GM12878 (cell line): ENCODE measurements around the gene LCN1.

Experiments
- POLR2A ChIP-seq: IDR thresholded peaks from 2 replicates; pipeline ENCODE4 v1.6.1; 2011; ENCODE audit warnings: low read depth, mild to moderate bottlenecking, low read length
- RAD21 ChIP-seq: IDR thresholded peaks from 2 replicates; pipeline ENCODE4 v1.6.1; 2011; ENCODE audit warnings: mild to moderate bottlenecking, low read depth, low read length, moderate library complexity; ENCODE audit not compliant: insufficient read depth
- RCOR1 ChIP-seq: conservative IDR thresholded peaks from 2 replicates; pipeline ENCODE4 v1.6.1; 2012; ENCODE audit warnings: low read depth, low read length, improper control_type of control experiment
- SP1 ChIP-seq: IDR thresholded peaks from one replicate; pipeline ENCODE4 v1.6.1; 2011; ENCODE audit warnings: low read depth, low read length

DNA sequence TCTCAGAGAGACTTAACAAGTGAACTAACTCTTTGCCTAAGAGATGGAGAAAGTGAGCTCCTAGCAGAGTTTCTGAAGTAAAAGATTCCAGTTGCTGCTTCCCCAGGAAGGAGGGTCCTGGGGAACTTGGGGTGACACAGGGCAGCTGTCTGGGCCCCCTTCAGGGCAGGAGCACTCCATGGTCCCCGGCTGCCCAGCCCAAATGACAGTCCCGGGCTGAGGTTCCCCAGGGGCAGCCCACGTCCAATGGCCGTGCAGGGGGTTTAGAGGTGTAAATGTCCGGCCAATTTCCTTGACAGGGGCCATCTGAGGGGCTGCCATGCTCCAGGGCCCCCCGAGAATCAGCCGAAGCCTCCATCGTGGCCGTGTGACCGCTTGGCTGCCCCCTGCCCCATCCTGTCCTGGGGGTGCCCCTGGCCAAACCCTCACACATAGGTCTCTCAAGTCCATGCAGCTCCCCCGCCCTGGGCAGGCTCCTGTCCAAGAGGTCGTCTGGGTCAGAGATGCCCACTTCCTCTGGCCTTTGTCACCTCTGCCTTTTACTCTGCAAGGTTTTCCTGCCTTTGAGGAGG is 47.2 kb upstream of the LCN1 start:
- TF ChIP-seq RAD21 (no peak), POLR2A (no peak), SP1 (no peak), RCOR1 (no peak)
